WTC11 (cell line): ENCODE measurements around the gene HJURP. TPM values are rescaled to one million over a fixed set of nuclear protein-coding genes. Genes with fewer than 3 reads are reported as not detected.

ENCODE experiments used
- ATAC-seq: fragments of 200-7000 bp; cut with Tn5 transposase; 2 replicates; pipeline ENCODE4 v1.10.0; 2021; ENCODE audit warnings: mild to moderate bottlenecking, moderate library complexity
- CTCF ChIA-PET: fragments of 300-600 bp; sonication (Branson Sonifier 250); formaldehyde crosslinking; loops from one replicate; lab custom pipeline; 2021; ENCODE audit warnings: antibody characterized with exemption; lab: Charles Lee
- POLR2A ChIA-PET: fragments of 350-600 bp; sonication (Branson Sonifier 250); formaldehyde crosslinking; loops from one replicate; lab custom pipeline; 2021; ENCODE audit warnings: antibody characterized with exemption; lab: Charles Lee
- DNase-seq: peaks from one replicate; pipeline ENCODE4 v3.0.0; 2021; ENCODE audit warnings: low spot score
- H3K27ac Mint-ChIP-seq: 2 replicates; pipeline ENCODE4 v1.8.0; 2021; ENCODE audit warnings: mixed read lengths
- H3K27me3 Mint-ChIP-seq: 2 replicates; pipeline ENCODE4 v1.8.0; 2021; ENCODE audit warnings: low read depth, mild to moderate bottlenecking, moderate library complexity, mixed read lengths
- H3K36me3 Mint-ChIP-seq: 2 replicates; pipeline ENCODE4 v1.8.0; 2021; ENCODE audit warnings: mixed read lengths
- H3K4me1 Mint-ChIP-seq: 2 replicates; pipeline ENCODE4 v1.8.0; 2022; ENCODE audit warnings: mixed read lengths
- H3K4me3 Mint-ChIP-seq: 2 replicates; pipeline ENCODE4 v1.8.0; 2021; ENCODE audit warnings: mild to moderate bottlenecking, moderate library complexity, mixed read lengths
- H3K9me3 Mint-ChIP-seq: 2 replicates; pipeline ENCODE4 v1.8.0; 2021; ENCODE audit warnings: mixed read lengths
- ATF1 ChIP-seq: sonication (generic); formaldehyde crosslinking; IDR thresholded peaks from 2 replicates; pipeline ENCODE4 v1.8.1; 2023; ENCODE audit warnings: mild to moderate bottlenecking, moderate library complexity, missing genetic modification reagents
- ETV6 ChIP-seq: sonication (generic); formaldehyde crosslinking; IDR thresholded peaks from 2 replicates; pipeline ENCODE4 v1.8.1; 2022; ENCODE audit warnings: mild to moderate bottlenecking, missing genetic modification reagents
- FOXJ3 ChIP-seq: sonication (generic); formaldehyde crosslinking; IDR thresholded peaks from 2 replicates; pipeline ENCODE4 v1.9.0; 2021; ENCODE audit warnings: missing genetic modification reagents, mild to moderate bottlenecking, borderline replicate concordance
- IRF2 ChIP-seq: sonication (generic); formaldehyde crosslinking; IDR thresholded peaks from 2 replicates; pipeline ENCODE4 v1.8.0; 2022; ENCODE audit warnings: low read depth, missing genetic modification reagents, borderline replicate concordance
- NFYB ChIP-seq: sonication (generic); formaldehyde crosslinking; conservative IDR thresholded peaks from 2 replicates; pipeline ENCODE4 v1.8.0; 2022; ENCODE audit warnings: low read depth, missing genetic modification reagents
- NR2C2 ChIP-seq: sonication (generic); formaldehyde crosslinking; IDR thresholded peaks from 2 replicates; pipeline ENCODE4 v1.8.0; 2022; ENCODE audit warnings: mild to moderate bottlenecking, missing genetic modification reagents
- OVOL2 ChIP-seq: fragments of 250-450 bp; sonication (Bioruptor Pico); IDR thresholded peaks from 2 replicates; pipeline ENCODE4 v1.9.0; 2021; ENCODE audit warnings: mild to moderate bottlenecking, borderline replicate concordance
- PRRX2 ChIP-seq: fragments of 250-450 bp; sonication (Bioruptor Pico); IDR thresholded peaks from 2 replicates; pipeline ENCODE4 v1.8.0; 2021; ENCODE audit warnings: mild to moderate bottlenecking
- RORB ChIP-seq: fragments of 250-450 bp; sonication (Bioruptor Pico); IDR thresholded peaks from 2 replicates; pipeline ENCODE4 v1.9.0; 2021; ENCODE audit warnings: mild to moderate bottlenecking
- SMAD4 ChIP-seq: sonication (generic); formaldehyde crosslinking; IDR thresholded peaks from 2 replicates; pipeline ENCODE4 v1.8.0; 2022; ENCODE audit warnings: mild to moderate bottlenecking, missing genetic modification reagents
- TCF7 ChIP-seq: sonication (generic); formaldehyde crosslinking; IDR thresholded peaks from 2 replicates; pipeline ENCODE4 v1.8.0; 2022; ENCODE audit warnings: mild to moderate bottlenecking, low read depth, missing genetic modification reagents, moderate library complexity
- ZNF138 ChIP-seq: sonication (generic); formaldehyde crosslinking; conservative IDR thresholded peaks from 2 replicates; pipeline ENCODE4 v1.8.1; 2022; ENCODE audit warnings: mild to moderate bottlenecking, moderate library complexity, missing genetic modification reagents
- ZNF219 ChIP-seq: sonication (generic); formaldehyde crosslinking; IDR thresholded peaks from 2 replicates; pipeline ENCODE4 v1.8.0; 2023; ENCODE audit warnings: missing genetic modification reagents, mild to moderate bottlenecking, borderline replicate concordance
- ZNF232 ChIP-seq: sonication (generic); formaldehyde crosslinking; IDR thresholded peaks from 2 replicates; pipeline ENCODE4 v1.8.0; 2022; ENCODE audit warnings: mild to moderate bottlenecking, missing genetic modification reagents
- ZNF263 ChIP-seq: sonication (generic); formaldehyde crosslinking; IDR thresholded peaks from 2 replicates; pipeline ENCODE4 v1.8.1; 2022; ENCODE audit warnings: low read depth, mild to moderate bottlenecking, moderate library complexity, missing genetic modification reagents
- ZNF317 ChIP-seq: sonication (generic); formaldehyde crosslinking; IDR thresholded peaks from 2 replicates; pipeline ENCODE4 v1.8.1; 2023; ENCODE audit warnings: low read depth, mild to moderate bottlenecking, moderate library complexity, missing genetic modification reagents, borderline replicate concordance
- ZNF396 ChIP-seq: fragments of 250-450 bp; sonication (Bioruptor Pico); IDR thresholded peaks from 2 replicates; pipeline ENCODE4 v1.8.0; 2021; ENCODE audit warnings: mild to moderate bottlenecking, moderate library complexity, borderline replicate concordance
- ZNF416 ChIP-seq: fragments of 250-450 bp; sonication (Bioruptor Pico); IDR thresholded peaks from 2 replicates; pipeline ENCODE4 v1.9.0; 2021; ENCODE audit warnings: mild to moderate bottlenecking, inconsistent platforms
- ZNF423 ChIP-seq: fragments of 250-450 bp; sonication (Bioruptor Pico); IDR thresholded peaks from 2 replicates; pipeline ENCODE4 v2.1.2; 2022; ENCODE audit warnings: mild to moderate bottlenecking, moderate library complexity
- total RNA-seq: library from RNA; stranded (reverse); gene quantifications from 3 replicates; pipeline ENCODE4 v1.2.3, GENCODE V29; 2021
- TF ChIP-seq, protein P1 (sequence below): sonication (generic); formaldehyde crosslinking; IDR thresholded peaks from 2 replicates; pipeline ENCODE4 v1.8.0; 2022; ENCODE audit warnings: mild to moderate bottlenecking, missing genetic modification reagents
- TF ChIP-seq, protein P2 (sequence below): sonication (generic); formaldehyde crosslinking; IDR thresholded peaks from 2 replicates; pipeline ENCODE4 v1.8.1; 2023; ENCODE audit warnings: mild to moderate bottlenecking, missing genetic modification reagents
- TF ChIP-seq, protein P3 (sequence below): sonication (generic); formaldehyde crosslinking; IDR thresholded peaks from 2 replicates; pipeline ENCODE4 v1.8.0; 2023; ENCODE audit warnings: missing genetic modification reagents, mild to moderate bottlenecking, borderline replicate concordance
- TF ChIP-seq, protein P4 (sequence below): sonication (generic); formaldehyde crosslinking; IDR thresholded peaks from 2 replicates; pipeline ENCODE4 v1.8.1; 2023; ENCODE audit warnings: mild to moderate bottlenecking, missing genetic modification reagents, moderate library complexity
- TF ChIP-seq, protein P5 (sequence below): fragments of 250-450 bp; sonication (Bioruptor Pico); IDR thresholded peaks from 2 replicates; pipeline ENCODE4 v2.1.2; 2022; ENCODE audit warnings: mild to moderate bottlenecking, moderate library complexity

The HJURP gene
- total RNA-seq, 1 experiment from 2014 or later: 83.7 TPM

DNA sequence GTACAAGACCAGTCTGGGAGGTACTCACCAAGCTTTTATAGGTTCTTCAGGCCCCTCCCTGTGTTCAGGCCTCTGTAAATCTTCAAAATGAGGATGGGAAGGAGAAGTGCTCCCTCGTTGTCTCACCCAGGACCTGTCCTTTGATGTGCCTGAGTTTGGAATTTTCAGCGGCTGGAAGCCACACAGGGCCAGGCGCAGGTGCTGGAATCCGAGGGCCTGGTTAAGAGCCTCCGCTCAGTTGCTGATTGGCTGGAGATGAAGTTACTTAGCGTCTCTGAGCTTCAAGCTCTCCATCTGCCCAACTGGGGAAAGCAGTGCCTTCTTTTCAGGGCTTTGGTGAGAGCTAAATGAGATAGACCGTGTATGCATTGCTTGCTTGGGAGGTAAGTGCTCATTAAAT is 30.0 kb downstream of the HJURP start (continued):
- TF ChIP-seq ZNF219 (CRISPR knock-in tag) (no peak), RORB (CRISPR knock-in tag) (no peak), ZNF423 (CRISPR knock-in tag) (no peak), ATF1 (CRISPR knock-in tag) (no peak), IRF2 (CRISPR knock-in tag) (no peak), OVOL2 (CRISPR knock-in tag) (no peak), ZNF396 (no peak), PRRX2 (CRISPR knock-in tag) (no peak), ZNF263 (CRISPR knock-in tag) (no peak), TCF7 (CRISPR knock-in tag) (no peak), NR2C2 (CRISPR knock-in tag) (no peak)
- TF ChIP-seq, protein P1, sequence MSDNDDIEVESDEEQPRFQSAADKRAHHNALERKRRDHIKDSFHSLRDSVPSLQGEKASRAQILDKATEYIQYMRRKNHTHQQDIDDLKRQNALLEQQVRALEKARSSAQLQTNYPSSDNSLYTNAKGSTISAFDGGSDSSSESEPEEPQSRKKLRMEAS (CRISPR knock-in tag): no peak

DNA sequence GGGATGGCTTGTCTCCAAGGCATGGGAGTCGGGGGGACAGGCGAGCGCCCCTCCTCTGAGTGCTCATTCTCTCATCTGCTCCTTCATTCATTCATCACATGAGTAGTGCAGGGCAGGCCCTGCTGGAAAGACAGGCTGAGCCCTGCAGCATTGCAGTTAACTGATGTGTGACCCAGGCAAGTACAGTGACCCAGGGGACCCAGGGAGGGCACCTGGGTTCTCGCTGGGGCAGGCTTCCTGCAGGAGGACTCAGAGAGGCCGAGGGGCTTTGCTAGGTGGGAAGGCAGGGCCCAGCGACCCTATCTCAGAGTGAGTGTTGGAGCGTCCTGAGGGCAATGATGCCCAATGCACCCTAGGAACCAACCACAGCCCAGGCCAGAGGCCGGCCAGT is 30.6 kb downstream of the HJURP start:
- Mint-ChIP-seq H3K27me3 (no peaks in the 10 kb centered on the region), H3K4me3 (no peak overlapping the region)

DNA sequence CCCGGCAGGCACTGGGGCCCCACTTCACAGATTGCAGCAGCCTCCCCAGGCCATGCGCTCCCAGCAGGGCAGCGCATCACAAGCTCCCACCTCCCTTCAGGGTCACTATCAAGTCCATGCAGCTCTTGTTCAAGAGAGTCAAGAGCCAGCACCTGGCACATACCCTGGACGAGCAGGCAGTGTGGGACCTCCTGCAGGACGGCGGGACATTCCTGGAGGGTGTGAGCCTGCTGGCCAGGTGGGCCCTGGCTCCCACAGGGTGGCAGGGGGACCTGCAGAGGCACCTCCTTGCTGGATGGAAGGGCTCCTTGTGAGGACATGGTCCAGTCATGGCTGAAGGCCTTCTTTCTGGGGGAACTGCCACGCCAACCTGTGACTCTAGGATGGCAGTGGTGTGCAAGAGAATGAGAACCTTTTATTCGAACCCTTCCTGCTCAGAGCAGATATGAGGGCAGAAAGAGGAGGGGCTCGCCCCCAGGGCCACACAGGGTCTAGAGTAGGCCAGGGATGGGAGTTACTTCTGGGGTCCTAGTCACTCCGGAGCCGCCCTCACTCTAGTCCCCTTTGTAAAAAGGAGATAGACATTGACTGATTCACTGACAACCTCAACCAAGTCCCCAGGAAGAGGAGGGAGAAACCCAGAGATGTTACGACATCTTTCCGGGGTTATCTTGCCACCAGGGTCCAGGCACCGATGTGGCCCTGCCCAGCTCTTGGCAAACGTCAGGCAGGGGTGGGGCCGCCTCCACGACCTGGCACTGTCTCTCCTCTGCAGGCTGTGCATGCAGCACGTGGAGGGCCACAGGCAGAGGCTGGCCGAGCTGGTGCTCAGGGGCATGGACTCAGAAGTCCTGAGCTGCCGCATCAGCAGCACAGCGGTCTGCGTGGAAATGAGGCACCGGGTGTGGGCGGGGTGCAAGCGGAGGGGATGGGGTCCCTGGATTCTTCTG is 31.3 kb downstream of the HJURP start:
- Mint-ChIP-seq H3K36me3 (no peaks in the 10 kb centered on the region), H3K27me3 (no peaks in the 10 kb centered on the region), H3K27ac (no peak overlapping the region), H3K4me3 (no peak overlapping the region), H3K9me3 (peaks cover 4% of the 10 kb centered on the region; the same call in 1 of the 2 replicates), H3K4me1 (peaks cover 5% of the 10 kb centered on the region; the same call in 1 of the 2 replicates)
- CTCF ChIA-PET: no interaction called here
- ATAC-seq: no peak
- POLR2A ChIA-PET: no interaction called here
- no peak for DNase-seq
- TF ChIP-seq SMAD4 (CRISPR knock-in tag) (no peak), ZNF416 (CRISPR knock-in tag) (no peak), ZNF317 (CRISPR knock-in tag) (no peak), ZNF232 (CRISPR knock-in tag) (no peak), FOXJ3 (CRISPR knock-in tag) (no peak), ETV6 (no peak), ZNF138 (CRISPR knock-in tag) (no peak), PRRX2 (CRISPR knock-in tag) (no peak)
- TF ChIP-seq, protein P2, sequence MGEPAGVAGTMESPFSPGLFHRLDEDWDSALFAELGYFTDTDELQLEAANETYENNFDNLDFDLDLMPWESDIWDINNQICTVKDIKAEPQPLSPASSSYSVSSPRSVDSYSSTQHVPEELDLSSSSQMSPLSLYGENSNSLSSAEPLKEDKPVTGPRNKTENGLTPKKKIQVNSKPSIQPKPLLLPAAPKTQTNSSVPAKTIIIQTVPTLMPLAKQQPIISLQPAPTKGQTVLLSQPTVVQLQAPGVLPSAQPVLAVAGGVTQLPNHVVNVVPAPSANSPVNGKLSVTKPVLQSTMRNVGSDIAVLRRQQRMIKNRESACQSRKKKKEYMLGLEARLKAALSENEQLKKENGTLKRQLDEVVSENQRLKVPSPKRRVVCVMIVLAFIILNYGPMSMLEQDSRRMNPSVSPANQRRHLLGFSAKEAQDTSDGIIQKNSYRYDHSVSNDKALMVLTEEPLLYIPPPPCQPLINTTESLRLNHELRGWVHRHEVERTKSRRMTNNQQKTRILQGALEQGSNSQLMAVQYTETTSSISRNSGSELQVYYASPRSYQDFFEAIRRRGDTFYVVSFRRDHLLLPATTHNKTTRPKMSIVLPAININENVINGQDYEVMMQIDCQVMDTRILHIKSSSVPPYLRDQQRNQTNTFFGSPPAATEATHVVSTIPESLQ (CRISPR knock-in tag): no peak
- TF ChIP-seq, protein P3, sequence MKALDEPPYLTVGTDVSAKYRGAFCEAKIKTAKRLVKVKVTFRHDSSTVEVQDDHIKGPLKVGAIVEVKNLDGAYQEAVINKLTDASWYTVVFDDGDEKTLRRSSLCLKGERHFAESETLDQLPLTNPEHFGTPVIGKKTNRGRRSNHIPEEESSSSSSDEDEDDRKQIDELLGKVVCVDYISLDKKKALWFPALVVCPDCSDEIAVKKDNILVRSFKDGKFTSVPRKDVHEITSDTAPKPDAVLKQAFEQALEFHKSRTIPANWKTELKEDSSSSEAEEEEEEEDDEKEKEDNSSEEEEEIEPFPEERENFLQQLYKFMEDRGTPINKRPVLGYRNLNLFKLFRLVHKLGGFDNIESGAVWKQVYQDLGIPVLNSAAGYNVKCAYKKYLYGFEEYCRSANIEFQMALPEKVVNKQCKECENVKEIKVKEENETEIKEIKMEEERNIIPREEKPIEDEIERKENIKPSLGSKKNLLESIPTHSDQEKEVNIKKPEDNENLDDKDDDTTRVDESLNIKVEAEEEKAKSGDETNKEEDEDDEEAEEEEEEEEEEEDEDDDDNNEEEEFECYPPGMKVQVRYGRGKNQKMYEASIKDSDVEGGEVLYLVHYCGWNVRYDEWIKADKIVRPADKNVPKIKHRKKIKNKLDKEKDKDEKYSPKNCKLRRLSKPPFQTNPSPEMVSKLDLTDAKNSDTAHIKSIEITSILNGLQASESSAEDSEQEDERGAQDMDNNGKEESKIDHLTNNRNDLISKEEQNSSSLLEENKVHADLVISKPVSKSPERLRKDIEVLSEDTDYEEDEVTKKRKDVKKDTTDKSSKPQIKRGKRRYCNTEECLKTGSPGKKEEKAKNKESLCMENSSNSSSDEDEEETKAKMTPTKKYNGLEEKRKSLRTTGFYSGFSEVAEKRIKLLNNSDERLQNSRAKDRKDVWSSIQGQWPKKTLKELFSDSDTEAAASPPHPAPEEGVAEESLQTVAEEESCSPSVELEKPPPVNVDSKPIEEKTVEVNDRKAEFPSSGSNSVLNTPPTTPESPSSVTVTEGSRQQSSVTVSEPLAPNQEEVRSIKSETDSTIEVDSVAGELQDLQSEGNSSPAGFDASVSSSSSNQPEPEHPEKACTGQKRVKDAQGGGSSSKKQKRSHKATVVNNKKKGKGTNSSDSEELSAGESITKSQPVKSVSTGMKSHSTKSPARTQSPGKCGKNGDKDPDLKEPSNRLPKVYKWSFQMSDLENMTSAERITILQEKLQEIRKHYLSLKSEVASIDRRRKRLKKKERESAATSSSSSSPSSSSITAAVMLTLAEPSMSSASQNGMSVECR (CRISPR knock-in tag): no peak

More for the DNA sequence above, 30.6 kb downstream of the HJURP start:
- POLR2A ChIA-PET: no interaction called here
- CTCF ChIA-PET: interaction anchor here (1.0 kb wide), 1 partner anchor 9 kb away, joined by 4 read pairs; no protein-coding TSS in a partner anchor
- Mint-ChIP-seq H3K9me3 (peaks cover 4% of the 10 kb centered on the region; the same call in 1 of the 2 replicates), H3K27ac (no peak overlapping the region), H3K36me3 (no peaks in the 10 kb centered on the region), H3K4me1 (peaks cover 5% of the 10 kb centered on the region; the same call in 1 of the 2 replicates)
- DNase-seq (no peak), ATAC-seq (no peak)
- no peak for TF ChIP-seq IRF2 (CRISPR knock-in tag)
- TF ChIP-seq ZNF138 (CRISPR knock-in tag): no peak
- TF ChIP-seq, protein P4, sequence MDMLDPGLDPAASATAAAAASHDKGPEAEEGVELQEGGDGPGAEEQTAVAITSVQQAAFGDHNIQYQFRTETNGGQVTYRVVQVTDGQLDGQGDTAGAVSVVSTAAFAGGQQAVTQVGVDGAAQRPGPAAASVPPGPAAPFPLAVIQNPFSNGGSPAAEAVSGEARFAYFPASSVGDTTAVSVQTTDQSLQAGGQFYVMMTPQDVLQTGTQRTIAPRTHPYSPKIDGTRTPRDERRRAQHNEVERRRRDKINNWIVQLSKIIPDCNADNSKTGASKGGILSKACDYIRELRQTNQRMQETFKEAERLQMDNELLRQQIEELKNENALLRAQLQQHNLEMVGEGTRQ (CRISPR knock-in tag): no peak
- TF ChIP-seq, protein P5, sequence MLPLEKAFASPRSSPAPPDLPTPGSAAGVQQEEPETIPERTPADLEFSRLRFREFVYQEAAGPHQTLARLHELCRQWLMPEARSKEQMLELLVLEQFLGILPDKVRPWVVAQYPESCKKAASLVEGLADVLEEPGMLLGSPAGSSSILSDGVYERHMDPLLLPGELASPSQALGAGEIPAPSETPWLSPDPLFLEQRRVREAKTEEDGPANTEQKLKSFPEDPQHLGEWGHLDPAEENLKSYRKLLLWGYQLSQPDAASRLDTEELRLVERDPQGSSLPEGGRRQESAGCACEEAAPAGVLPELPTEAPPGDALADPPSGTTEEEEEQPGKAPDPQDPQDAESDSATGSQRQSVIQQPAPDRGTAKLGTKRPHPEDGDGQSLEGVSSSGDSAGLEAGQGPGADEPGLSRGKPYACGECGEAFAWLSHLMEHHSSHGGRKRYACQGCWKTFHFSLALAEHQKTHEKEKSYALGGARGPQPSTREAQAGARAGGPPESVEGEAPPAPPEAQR: no peak
- TF ChIP-seq NFYB: no peak
